Islet precursor cell (in vitro differentiated cells): ENCODE measurements around the gene ZNF213.
"Not testable (repeated sequence)": the region's sequence is repeated elsewhere in the genome, so short reads cannot be mapped to it uniquely, and the experiment has no call there.

Source experiments
- DNase-seq: peaks from one replicate; pipeline ENCODE4 v3.0.0-alpha.2; 2018

ZNF213 gene

GRCh38 chr16:3149630-3150345, 15.0 kb downstream of the ZNF213 start:
- peak; percentile 88 for DNase-seq

DNA sequence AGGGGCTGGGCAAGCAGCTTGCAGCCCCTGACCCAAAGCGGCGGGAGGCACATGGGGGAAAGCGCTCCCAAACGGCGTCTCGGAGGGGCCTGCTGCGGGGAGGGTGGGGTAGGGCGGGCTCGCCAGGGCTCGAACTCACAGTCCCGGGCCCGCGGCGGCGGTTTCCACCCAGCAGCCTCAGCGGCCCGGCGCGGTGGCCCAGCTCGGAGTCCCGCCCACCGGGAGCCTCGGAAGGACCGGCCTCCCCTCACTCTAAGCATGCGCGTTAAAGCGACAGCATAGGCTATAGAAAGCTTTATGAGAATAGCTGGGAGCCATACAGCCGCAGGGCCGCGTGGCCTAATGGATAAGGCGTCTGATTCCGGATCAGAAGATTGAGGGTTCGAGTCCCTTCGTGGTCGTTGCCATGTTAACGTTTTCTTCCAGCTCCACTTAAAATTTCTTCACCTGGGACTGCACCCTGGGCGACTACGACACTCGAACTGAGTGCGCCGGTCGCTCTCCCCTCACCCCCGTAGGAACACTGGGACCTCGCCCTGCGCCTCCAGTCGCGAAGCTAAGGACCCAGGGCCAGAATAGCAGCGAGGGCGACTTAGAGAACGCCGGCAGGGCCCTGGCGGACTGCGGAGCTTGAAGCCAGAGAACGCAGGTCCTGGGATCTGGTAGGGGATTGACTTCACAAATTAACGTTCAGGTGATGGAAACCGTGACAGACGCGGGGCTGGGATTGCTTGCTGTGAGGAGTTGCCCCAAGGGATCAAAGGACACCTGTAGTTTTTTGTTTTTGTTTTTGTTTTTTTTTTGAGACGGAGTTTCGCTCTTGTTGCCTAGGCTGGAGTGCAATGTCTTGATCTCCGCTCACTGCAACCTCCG, 15.8 kb downstream of the ZNF213 start:
- peak; percentile 99 for DNase-seq

DNA sequence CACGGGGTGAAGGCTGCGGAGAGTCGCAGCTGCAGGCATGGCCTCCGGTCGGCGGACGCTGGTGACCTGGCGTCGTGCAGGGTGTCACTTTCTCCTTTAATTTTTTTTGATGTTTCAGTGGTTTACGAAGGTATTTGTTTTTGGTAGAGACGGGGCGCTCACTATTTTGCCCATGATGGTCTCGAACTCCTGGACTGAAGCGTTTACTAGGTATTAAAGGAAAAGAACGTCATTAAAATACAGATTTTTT, 17.1 kb downstream of the ZNF213 start:
- no peak for DNase-seq

- peak; percentile 97 for DNase-seq
Observed at GRCh38 chr16:3152277-3152990, 17.6 kb downstream of the ZNF213 start.

DNA sequence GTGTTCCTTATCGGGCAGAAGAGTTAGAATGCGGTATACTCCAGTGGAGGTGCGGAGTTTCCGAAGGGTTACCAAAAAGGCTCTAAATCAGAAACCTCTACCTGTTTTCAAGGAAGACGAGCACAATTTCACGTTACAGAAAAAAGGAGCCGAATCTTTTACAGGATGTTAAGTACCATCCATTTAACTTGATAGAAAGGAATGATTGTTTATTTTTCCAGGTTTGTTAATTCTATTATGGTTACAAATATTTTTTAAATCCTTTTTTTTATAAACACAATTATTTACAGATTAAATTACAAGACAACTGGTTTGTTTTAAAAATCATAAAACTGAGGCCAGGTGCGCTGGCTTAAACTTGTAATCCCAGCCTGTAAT, 18.2 kb downstream of the ZNF213 start:
- DNase-seq = no peak

DNA sequence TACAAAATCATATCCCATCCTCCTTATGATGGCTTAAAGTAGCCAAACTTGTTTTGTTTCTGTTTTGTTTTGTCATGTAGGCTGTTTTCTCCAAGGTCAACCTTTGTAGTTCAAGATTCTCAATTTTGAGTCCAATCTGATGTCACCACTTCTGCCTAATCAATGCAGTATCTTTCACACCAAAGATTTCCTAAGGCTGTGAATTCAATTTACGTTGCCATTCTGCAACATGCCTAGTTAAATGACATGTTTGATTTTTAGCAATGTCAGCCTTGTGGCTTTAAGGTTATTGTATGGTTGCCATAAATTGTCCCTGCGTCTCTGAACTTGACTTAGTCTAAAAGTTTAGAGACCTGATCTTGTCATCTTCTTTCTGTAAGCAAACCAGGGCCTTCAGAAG, 20.4 kb downstream of the ZNF213 start:
- DNase-seq = no peak

DNA sequence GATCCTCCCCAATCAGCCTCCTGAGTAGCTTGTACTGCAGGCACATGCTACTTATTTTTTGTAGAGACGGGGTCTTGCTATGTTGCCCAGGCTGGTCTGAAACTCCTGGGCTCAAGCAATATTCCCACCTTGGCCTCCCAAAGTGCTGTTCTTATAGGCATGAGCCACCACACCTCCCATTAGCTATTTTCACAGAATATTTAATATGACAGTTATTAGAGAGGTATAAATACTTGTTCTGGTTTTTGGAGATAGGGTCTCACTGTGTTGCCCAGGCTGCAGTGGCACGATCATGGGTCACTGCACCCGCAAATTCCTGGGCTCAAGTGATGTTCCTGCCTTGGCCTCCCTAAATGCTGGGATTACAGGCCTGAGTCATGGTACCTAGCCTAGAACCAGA, 21.1 kb downstream of the ZNF213 start:
- DNase-seq = no peak

DNA sequence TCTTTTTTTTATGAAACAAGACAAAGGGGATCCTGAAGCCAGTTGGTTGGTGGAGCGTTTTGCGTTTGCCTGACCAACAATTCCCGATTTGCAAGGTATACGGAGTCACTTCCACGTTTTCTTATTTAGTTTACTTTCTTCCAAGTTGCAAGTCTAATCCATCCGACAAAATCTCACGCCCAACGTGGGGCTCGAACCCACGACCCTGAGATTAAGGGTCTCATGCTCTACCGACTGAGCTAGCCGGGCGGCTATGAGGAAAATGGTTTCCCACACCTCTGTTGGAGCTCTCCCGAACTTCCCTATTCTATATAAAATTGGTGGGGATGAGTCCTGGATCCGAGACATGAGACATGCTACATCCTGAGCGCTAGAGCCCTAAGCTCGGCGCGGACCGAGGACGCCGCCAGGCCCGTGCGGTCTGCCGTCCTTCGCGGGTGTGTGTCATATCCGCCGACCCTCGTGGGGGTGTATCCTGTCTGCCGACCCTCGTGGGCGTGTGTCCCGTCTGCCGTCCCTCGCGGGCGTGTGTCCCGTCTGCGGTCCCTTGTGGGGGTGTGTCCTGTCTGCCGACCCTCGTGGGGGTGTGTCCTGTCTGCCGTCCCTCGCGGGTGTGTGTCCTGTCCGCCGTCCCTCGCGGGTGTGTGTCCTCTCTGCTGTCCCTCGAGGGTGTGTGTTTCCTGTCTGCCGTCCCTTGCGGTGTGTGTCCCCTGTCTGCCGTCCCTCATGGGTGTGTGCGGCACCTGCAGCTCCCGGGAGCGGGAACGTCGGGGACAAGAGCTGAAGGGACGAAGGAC, 22.6 kb downstream of the ZNF213 start:
- peak; percentile 93 for DNase-seq

- peak; percentile 77 for DNase-seq
Observed at GRCh38 chr16:3158026-3158509, 23.2 kb downstream of the ZNF213 start.

GRCh38 chr16:3158510-3159314, 23.9 kb downstream of the ZNF213 start:
- peak; percentile 90 for DNase-seq

GRCh38 chr16:3161235-3162018, 26.6 kb downstream of the ZNF213 start:
- no peak for DNase-seq

DNA sequence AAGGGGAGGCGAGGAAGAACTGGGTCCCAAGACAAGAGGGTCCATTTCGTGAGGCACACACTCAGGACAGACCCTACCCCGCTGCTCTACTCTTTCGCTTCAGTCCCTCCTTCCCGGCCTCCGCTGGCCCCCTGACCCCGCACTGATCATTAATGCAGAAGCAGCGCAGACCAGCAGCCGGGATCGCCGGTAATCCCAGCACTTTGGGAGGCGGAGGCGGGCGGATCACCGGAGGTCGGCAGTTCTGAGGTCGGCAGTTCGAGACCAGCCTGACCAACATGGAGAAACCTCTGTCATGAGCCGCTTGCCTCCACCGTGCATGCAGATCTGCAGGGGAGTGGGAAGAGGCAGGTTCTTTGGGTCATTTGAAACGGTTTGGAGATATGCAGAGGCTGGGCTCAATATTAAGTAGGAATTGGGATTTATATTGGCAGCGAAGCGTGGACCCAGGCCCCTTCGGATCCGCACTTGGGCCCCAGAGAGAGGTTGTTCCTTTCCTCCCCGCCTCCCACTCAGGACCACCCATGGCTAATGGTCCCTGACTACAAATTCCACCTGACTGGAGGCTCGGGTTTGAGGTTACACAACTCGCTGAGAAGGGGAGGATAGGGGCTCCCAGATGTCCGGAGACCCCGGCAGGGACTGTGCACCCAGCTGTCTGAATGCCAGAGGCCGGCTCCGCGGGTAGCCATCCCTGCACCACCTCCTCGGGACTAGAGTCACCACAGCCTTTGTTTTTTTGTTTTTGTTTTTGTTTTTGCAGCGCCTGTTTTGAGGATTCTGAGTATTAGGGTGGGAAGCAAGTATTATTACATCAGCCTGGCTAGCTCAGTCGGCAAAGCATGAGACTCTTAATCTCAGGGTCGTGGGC, 29.5 kb downstream of the ZNF213 start:
- no peak for DNase-seq

- no peak for DNase-seq
Observed at GRCh38 chr16:3165111-3165822, 30.4 kb downstream of the ZNF213 start.

DNA sequence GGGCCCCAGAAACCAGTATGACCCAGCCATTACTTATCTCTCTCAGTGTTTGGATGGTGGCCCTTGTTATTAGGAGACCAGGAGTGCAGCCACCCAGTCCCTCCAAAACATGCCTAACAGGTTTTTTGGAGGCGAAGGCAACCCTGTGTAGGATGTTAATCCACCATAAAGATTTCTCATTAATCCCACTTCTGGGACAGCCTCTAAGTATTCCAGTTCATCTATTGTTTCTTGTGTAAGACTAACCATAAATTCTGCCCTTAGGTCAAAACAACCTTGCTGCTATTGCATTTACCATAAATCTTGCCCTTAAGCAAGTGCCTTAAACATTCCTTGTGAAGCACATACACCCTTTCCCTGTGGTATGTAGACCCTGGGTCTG, 31.7 kb downstream of the ZNF213 start:
- DNase-seq = no peak

DNA sequence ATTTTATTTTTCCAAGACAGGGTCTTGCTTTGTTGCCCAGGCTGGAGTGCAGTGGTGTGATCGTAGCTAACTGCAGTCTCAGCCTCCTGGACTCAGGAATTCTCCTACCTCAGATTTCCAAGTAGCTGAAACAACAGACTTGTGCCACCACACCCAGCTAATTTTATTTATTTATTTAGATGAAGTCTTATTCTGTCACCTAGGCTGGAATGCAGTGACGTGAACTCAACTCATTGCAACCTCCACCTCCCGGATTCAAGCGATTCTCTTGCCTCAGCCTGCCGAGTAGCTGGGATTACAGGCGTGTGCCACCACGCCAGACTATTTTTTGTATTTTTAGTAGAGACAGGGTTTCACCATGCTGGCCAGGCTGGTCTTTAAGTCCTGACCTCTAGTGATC, 33.9 kb downstream of the ZNF213 start:
- not testable (repeated sequence) for DNase-seq

DNA sequence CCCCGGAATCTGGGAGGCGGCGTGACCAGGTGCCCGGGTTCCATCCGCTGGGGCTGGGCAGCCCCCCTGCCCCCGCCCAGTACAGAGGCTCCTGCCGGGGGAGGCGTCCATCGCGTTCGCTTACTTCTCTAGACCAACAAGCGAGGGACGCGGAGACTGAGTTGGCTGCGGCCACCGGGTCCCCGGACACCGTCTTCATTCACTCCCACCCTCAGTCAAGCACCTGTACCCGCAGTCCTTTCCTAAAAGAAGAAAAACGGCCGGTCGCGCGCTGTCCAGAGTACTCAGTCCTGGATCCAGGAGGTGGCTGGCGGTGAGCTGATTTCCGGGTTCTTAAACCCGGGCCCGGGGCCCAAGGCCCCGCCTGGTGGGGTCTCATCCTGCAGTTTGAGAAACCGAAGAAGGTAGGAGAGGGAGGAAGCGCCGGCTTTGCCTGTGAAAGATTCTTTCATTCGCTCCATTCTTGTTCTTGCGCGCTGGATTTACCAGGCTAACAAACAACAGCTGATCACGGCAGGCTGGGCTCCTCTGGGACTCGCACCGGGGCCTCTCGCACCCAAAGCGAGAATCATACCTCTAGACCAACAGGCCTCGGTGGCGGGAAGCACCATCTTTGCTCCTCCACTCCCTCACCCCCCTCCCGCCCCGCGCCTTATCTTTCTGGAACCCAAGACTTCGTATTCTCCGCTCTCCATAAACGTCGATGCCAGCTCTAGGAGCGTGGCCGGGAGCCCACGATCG, 35.8 kb downstream of the ZNF213 start:
- DNase-seq = peak; percentile 58

- peak; percentile 83 for DNase-seq
Observed at GRCh38 chr16:3171181-3171854, 36.5 kb downstream of the ZNF213 start.
